ENCODE data around the gene NDUFB2. TPM values are rescaled to one million over a fixed set of nuclear protein-coding genes. Genes with fewer than 3 reads are reported as not detected.

NDUFB2 gene
- total RNA-seq, 2 donors from 2014 or later, result 180 to 202 TPM

DNA sequence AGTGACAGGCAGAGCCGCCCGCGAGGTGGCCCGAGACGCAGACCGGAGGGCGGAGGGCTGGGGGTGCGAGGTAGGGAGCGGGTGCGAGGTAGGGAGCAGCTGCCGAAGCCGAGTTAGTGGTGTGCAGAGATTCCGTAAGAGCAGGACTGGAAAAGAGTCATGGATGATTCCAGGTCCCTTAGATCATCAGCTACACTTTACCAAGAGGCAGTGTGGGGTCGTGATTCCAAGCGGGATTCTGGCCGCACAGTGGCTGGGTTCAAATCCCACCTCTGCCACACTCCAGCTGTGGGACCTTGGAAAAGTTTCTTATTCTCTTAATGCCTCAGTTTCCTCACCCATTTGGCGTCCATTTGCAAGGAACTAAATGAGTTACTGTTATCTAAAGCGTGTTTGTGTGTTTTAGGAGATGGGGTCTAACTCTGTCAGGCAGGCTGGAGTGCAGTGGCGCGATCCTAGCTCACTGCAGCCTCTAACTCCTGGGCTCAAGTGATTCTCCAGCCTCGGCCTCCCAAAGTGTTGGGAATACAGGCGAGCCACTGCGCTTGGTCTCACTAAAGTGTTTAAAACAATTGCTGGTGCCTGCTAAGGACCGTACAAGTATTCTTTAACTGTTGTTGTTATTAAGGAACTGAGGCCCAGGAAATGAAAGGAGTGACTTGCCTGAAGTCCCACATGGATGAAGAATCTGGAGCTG, 1.1 kb downstream of the NDUFB2 start:
- Histone ChIP-seq H3K9ac (ENCODE audit: extremely low read depth, low read length, poor library complexity, severe bottlenecking) (peak overlapping the region; percentile 50), H3K4me3 (ENCODE audit: low read length) (peak overlapping the region; percentile 89), H3K4me1 (ENCODE audit: control insufficient read depth, insufficient read depth, low read length) (no peaks in the 10 kb centered on the region), H3K27me3 (ENCODE audit: control insufficient read depth, insufficient read depth, low read length, poor library complexity, severe bottlenecking) (no peaks in the 10 kb centered on the region), H3K9me3 (ENCODE audit: control insufficient read depth, low read length) (no peaks in the 10 kb centered on the region), H3K27ac (ENCODE audit: low read depth, low read length) (peak overlapping the region; percentile 87), H3K36me3 (ENCODE audit: control insufficient read depth, insufficient read depth, low read length) (peaks cover 4% of the 10 kb centered on the region)
- Mint-ChIP-seq H3K4me3 (peak overlapping the region; percentile 97), H3K36me3 (ENCODE audit: low read depth) (peaks cover 5% of the 10 kb centered on the region), H3K9me3 (no peaks in the 10 kb centered on the region), H3K27me3 (ENCODE audit: insufficient read depth) (no peaks in the 10 kb centered on the region), H3K27ac (peak overlapping the region; percentile 99), H3K4me1 (peaks cover 19% of the 10 kb centered on the region)
- DNase-seq, result no peak
- TF ChIP-seq CTCF (conservative IDR thresholded peaks at IDR 0.05), result no peak
- WGBS, 2 experiments (ENCODE audit: insufficient coverage in 1 of 2, insufficient read length in 1 of 2), result 33 to 61% methylated on average over 12 to 24 of the region's 24 CpGs

DNA sequence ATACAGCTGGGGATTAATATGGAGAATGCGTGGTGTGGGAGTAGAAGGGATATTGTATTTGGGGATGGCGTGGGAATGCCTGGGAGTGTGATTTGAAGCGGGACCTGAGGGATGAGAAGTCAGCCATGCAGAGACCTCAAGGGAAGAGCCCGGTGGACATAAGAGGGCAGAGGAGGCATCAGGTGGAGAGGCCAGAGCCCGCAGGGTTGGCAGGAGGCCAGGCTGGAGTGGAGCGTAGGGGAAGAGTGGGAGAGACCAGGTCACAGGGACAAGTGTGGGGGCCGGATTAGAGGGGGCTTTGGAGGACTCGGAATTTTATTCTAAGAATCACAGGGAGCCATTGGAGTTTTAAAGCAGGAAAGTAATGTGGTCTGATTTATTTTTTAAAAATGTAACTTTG, 2.0 kb downstream of the NDUFB2 start:
- Histone ChIP-seq H3K4me1 (ENCODE audit: control insufficient read depth, insufficient read depth, low read length) (no peaks in the 10 kb centered on the region), H3K9me3 (ENCODE audit: control insufficient read depth, low read length) (no peaks in the 10 kb centered on the region), H3K9ac (ENCODE audit: extremely low read depth, low read length, poor library complexity, severe bottlenecking) (no peak overlapping the region), H3K36me3 (ENCODE audit: control insufficient read depth, insufficient read depth, low read length) (peaks cover 12% of the 10 kb centered on the region), H3K27me3 (ENCODE audit: control insufficient read depth, insufficient read depth, low read length, poor library complexity, severe bottlenecking) (no peaks in the 10 kb centered on the region), H3K4me3 (ENCODE audit: low read length) (peak overlapping the region; percentile 89), H3K27ac (ENCODE audit: low read depth, low read length) (no peak overlapping the region)
- no peak overlapping the region for H3K27ac Mint-ChIP-seq
- peak overlapping the region; percentile 97 for H3K4me3 Mint-ChIP-seq
- WGBS, 2 experiments (ENCODE audit: insufficient coverage in 1 of 2, insufficient read length in 1 of 2), result 92 to 100% methylated on average over 5 to 8 of the region's 8 CpGs
- H3K27me3 Mint-ChIP-seq (ENCODE audit: insufficient read depth), result no peaks in the 10 kb centered on the region
- DNase-seq, result no peak
- TF ChIP-seq CTCF (conservative IDR thresholded peaks at IDR 0.05), result no peak
- no peaks in the 10 kb centered on the region for H3K9me3 Mint-ChIP-seq
- peaks cover 19% of the 10 kb centered on the region for H3K4me1 Mint-ChIP-seq
- H3K36me3 Mint-ChIP-seq (ENCODE audit: low read depth), result peaks cover 14% of the 10 kb centered on the region

- Mint-ChIP-seq H3K4me3 (no peak overlapping the region), H3K4me1 (peaks cover 14% of the 10 kb centered on the region), H3K9me3 (no peaks in the 10 kb centered on the region), H3K27ac (peak overlapping the region; percentile 24), H3K27me3 (ENCODE audit: insufficient read depth) (no peaks in the 10 kb centered on the region), H3K36me3 (ENCODE audit: low read depth) (peaks cover 40% of the 10 kb centered on the region)
- no peaks in the 10 kb centered on the region for H3K4me1 ChIP-seq (ENCODE audit: control insufficient read depth, insufficient read depth, low read length)
- no peaks in the 10 kb centered on the region for H3K27me3 ChIP-seq (ENCODE audit: control insufficient read depth, insufficient read depth, low read length, poor library complexity, severe bottlenecking)
- DNase-seq, result no peak
- 92 to 98% methylated on average over 5 to 9 of the region's 10 CpGs for WGBS, 2 experiments (ENCODE audit: insufficient coverage in 1 of 2, insufficient read length in 1 of 2)
- TF ChIP-seq CTCF (conservative IDR thresholded peaks at IDR 0.05), result no peak
- H3K4me3 ChIP-seq (ENCODE audit: low read length), result no peak overlapping the region
- no peak overlapping the region for H3K27ac ChIP-seq (ENCODE audit: low read depth, low read length)
- peaks cover 40% of the 10 kb centered on the region for H3K36me3 ChIP-seq (ENCODE audit: control insufficient read depth, insufficient read depth, low read length)
- H3K9me3 ChIP-seq (ENCODE audit: control insufficient read depth, low read length), result no peaks in the 10 kb centered on the region
- H3K9ac ChIP-seq (ENCODE audit: extremely low read depth, low read length, poor library complexity, severe bottlenecking), result no peak overlapping the region
Observed at GRCh38 chr7:140702774-140703173, 6.3 kb downstream of the NDUFB2 start.

Data from endodermal cell (in vitro differentiated cells).